CD8-positive, alpha-beta memory T cell (primary cell): ENCODE data around the gene CCNK. TPM values are rescaled to one million over a fixed set of nuclear protein-coding genes. Genes with fewer than 3 reads are reported as not detected.
A peak's percentile ranks its signal among the peaks of the same experiment; 100 is the strongest.

Experiments
- CTCF ChIA-PET: fragments of 350-600 bp; sonication (Branson Sonifier 250); formaldehyde crosslinking; loops from one replicate; lab custom pipeline; 2021; ENCODE audit warnings: antibody characterized with exemption; lab: Charles Lee
- POLR2A ChIA-PET: fragments of 350-600 bp; sonication (Branson Sonifier 250); formaldehyde crosslinking; loops from one replicate; lab custom pipeline; 2021; ENCODE audit warnings: antibody characterized with exemption; lab: Charles Lee
- DNase-seq, 5 donors: peaks; one replicate each; pipeline versions ENCODE4 v3.0.0 to v3.0.0-alpha.2; 2020 to 2022; ENCODE audit warnings: mixed read lengths in 1 of 5
- H3K27ac ChIP-seq: one replicate; pipeline ENCODE4 v1.7.0; 2013; ENCODE audit warnings: low read depth, mild to moderate bottlenecking, low read length, moderate library complexity
- H3K27me3 ChIP-seq: 2 replicates; pipeline ENCODE4 v1.7.0; 2013; ENCODE audit warnings: low read length, mild to moderate bottlenecking; ENCODE audit not compliant: insufficient read depth, poor library complexity, severe bottlenecking
- H3K36me3 ChIP-seq: 2 replicates; pipeline ENCODE4 v1.7.0; 2013; ENCODE audit warnings: mild to moderate bottlenecking, low read length, moderate library complexity; ENCODE audit not compliant: insufficient read depth
- H3K4me1 ChIP-seq: 2 replicates; pipeline ENCODE4 v1.7.0; 2013; ENCODE audit warnings: mild to moderate bottlenecking, low read length, moderate library complexity; ENCODE audit not compliant: insufficient read depth
- H3K4me3 ChIP-seq: 2 replicates; pipeline ENCODE4 v1.7.0; 2013; ENCODE audit warnings: mild to moderate bottlenecking, low read length
- H3K9me3 ChIP-seq: 2 replicates; pipeline ENCODE4 v1.7.0; 2013; ENCODE audit warnings: mild to moderate bottlenecking, low read length
- H3K27ac Mint-ChIP-seq, 8 donors: one replicate each; pipeline ENCODE4 v1.8.0; 2020 to 2021; ENCODE audit warnings: mixed read lengths in 8 of 8, mild to moderate bottlenecking in 6 of 8, inconsistent platforms in 3 of 8, moderate library complexity in 3 of 8
- H3K27me3 Mint-ChIP-seq, 2 donors: one replicate each; pipeline ENCODE4 v1.8.0; 2020 to 2021; ENCODE audit warnings: mixed read lengths in 2 of 2, mild to moderate bottlenecking in 1 of 2, moderate library complexity in 1 of 2
- H3K36me3 Mint-ChIP-seq, 3 donors: one replicate each; pipeline ENCODE4 v1.8.0; 2020 to 2021; ENCODE audit warnings: mixed read lengths in 3 of 3, inconsistent platforms in 1 of 3, mild to moderate bottlenecking in 1 of 3
- H3K4me1 Mint-ChIP-seq, 3 donors: one replicate each; pipeline ENCODE4 v1.8.0; 2020 to 2021; ENCODE audit warnings: mixed read lengths in 3 of 3, inconsistent platforms in 1 of 3, mild to moderate bottlenecking in 1 of 3
- H3K4me3 Mint-ChIP-seq, 7 donors: one replicate each; pipeline ENCODE4 v1.8.0; 2020 to 2021; ENCODE audit warnings: mixed read lengths in 7 of 7, mild to moderate bottlenecking in 6 of 7, moderate library complexity in 4 of 7, inconsistent platforms in 2 of 7
- H3K9me3 Mint-ChIP-seq, 5 donors: one replicate each; pipeline ENCODE4 v1.8.0; 2020 to 2022; ENCODE audit warnings: mixed read lengths in 5 of 5, mild to moderate bottlenecking in 3 of 5, moderate library complexity in 2 of 5, inconsistent platforms in 1 of 5
- polyA plus RNA-seq: library from polyadenylated mRNA; unstranded; fragments of 300-500 nt; fragmentation: Illumina TruSeq; gene quantifications from one replicate; pipeline ENCODE4 v1.2.3, GENCODE V29; 2021
- total RNA-seq, 2 experiments: library from RNA; stranded (reverse); gene quantifications; one replicate each; pipeline ENCODE4 v1.2.3, GENCODE V29; 2021

The CCNK gene
- total and polyA plus RNA-seq, 3 experiments from 2014 or later, result 16.4 to 115 (median 110) TPM

GRCh38 chr14:99554757-99555531 is 73.7 kb downstream of the CCNK start:
- no peak overlapping the region for H3K27ac Mint-ChIP-seq
- no peaks in the 10 kb centered on the region for H3K4me1 ChIP-seq
- H3K4me1 Mint-ChIP-seq, result peaks cover 0 to 11% (median 1%) of the 10 kb centered on the region in 3 donors
- H3K27ac ChIP-seq, result no peak overlapping the region
- DNase-seq, result no peak
- H3K9me3 ChIP-seq, result no peaks in the 10 kb centered on the region
- ChIA-PET POLR2A (no interaction called here), CTCF (no interaction called here)
- H3K27me3 Mint-ChIP-seq, result no peaks in the 10 kb centered on the region
- H3K9me3 Mint-ChIP-seq, result peaks cover 0 to 1% (median 0%) of the 10 kb centered on the region in 5 donors
- H3K4me3 Mint-ChIP-seq, result no peak overlapping the region
- no peaks in the 10 kb centered on the region for H3K36me3 ChIP-seq
- H3K36me3 Mint-ChIP-seq, result no peaks in the 10 kb centered on the region
- no peak overlapping the region for H3K4me3 ChIP-seq
- H3K27me3 ChIP-seq, result no peaks in the 10 kb centered on the region

GRCh38 chr14:99556134-99556791 is 75.1 kb downstream of the CCNK start:
- ChIA-PET CTCF (no interaction called here), POLR2A (no interaction called here)
- no peak for DNase-seq
- Histone ChIP-seq H3K4me3 (no peak overlapping the region), H3K27ac (no peak overlapping the region), H3K9me3 (no peaks in the 10 kb centered on the region), H3K27me3 (no peaks in the 10 kb centered on the region), H3K4me1 (no peaks in the 10 kb centered on the region), H3K36me3 (no peaks in the 10 kb centered on the region)
- H3K36me3 Mint-ChIP-seq, result no peaks in the 10 kb centered on the region
- H3K27me3 Mint-ChIP-seq, result no peaks in the 10 kb centered on the region
- peaks cover 0 to 1% (median 0%) of the 10 kb centered on the region in 5 donors for H3K9me3 Mint-ChIP-seq
- H3K4me3 Mint-ChIP-seq, result no peak overlapping the region
- peaks cover 0 to 7% (median 1%) of the 10 kb centered on the region in 3 donors for H3K4me1 Mint-ChIP-seq
- H3K27ac Mint-ChIP-seq, result peak overlapping the region in 1 of 8 donors; percentile 24

- no peaks in the 10 kb centered on the region for H3K27me3 ChIP-seq
- Mint-ChIP-seq H3K27ac (peak overlapping the region in 2 of 8 donors; percentile 36 to 54), H3K9me3 (peaks cover 0 to 1% (median 0%) of the 10 kb centered on the region in 5 donors), H3K27me3 (no peaks in the 10 kb centered on the region), H3K4me1 (peaks cover 0 to 10% (median 3%) of the 10 kb centered on the region in 3 donors), H3K4me3 (no peak overlapping the region), H3K36me3 (no peaks in the 10 kb centered on the region)
- ChIA-PET POLR2A (no interaction called here), CTCF (no interaction called here)
- H3K9me3 ChIP-seq, result no peaks in the 10 kb centered on the region
- H3K36me3 ChIP-seq, result no peaks in the 10 kb centered on the region
- DNase-seq, result no peak
- no peak overlapping the region for H3K27ac ChIP-seq
- H3K4me1 ChIP-seq, result no peaks in the 10 kb centered on the region
- H3K4me3 ChIP-seq, result no peak overlapping the region
These were observed 78.2 kb downstream of the CCNK start for GRCh38 chr14:99559286-99559990.

- no peaks in the 10 kb centered on the region for H3K27me3 Mint-ChIP-seq
- no peak overlapping the region for H3K4me3 Mint-ChIP-seq
- no peak overlapping the region for H3K27ac Mint-ChIP-seq
- no peaks in the 10 kb centered on the region for H3K36me3 Mint-ChIP-seq
- Histone ChIP-seq H3K27me3 (no peaks in the 10 kb centered on the region), H3K36me3 (no peaks in the 10 kb centered on the region), H3K4me3 (no peak overlapping the region), H3K27ac (no peak overlapping the region), H3K9me3 (no peaks in the 10 kb centered on the region), H3K4me1 (no peaks in the 10 kb centered on the region)
- no peak for DNase-seq
- H3K4me1 Mint-ChIP-seq, result peaks cover 0 to 10% (median 2%) of the 10 kb centered on the region in 3 donors
- CTCF ChIA-PET, result no interaction called here
- POLR2A ChIA-PET, result no interaction called here
- H3K9me3 Mint-ChIP-seq, result peaks cover 0 to 1% (median 0%) of the 10 kb centered on the region in 5 donors
These were observed 79.2 kb downstream of the CCNK start for GRCh38 chr14:99560403-99560802.

GRCh38 chr14:99560922-99561683 is 79.9 kb downstream of the CCNK start:
- Histone ChIP-seq H3K4me3 (no peak overlapping the region), H3K4me1 (no peaks in the 10 kb centered on the region), H3K27ac (no peak overlapping the region), H3K27me3 (no peaks in the 10 kb centered on the region), H3K9me3 (no peaks in the 10 kb centered on the region), H3K36me3 (no peaks in the 10 kb centered on the region)
- Mint-ChIP-seq H3K27me3 (no peaks in the 10 kb centered on the region), H3K27ac (peak overlapping the region in 1 of 8 donors; percentile 77), H3K9me3 (peaks cover 0 to 1% (median 0%) of the 10 kb centered on the region in 5 donors), H3K4me3 (no peak overlapping the region), H3K36me3 (no peaks in the 10 kb centered on the region), H3K4me1 (peaks cover 0 to 10% (median 2%) of the 10 kb centered on the region in 3 donors)
- no peak for DNase-seq
- ChIA-PET POLR2A (no interaction called here), CTCF (no interaction called here)

- Mint-ChIP-seq H3K27me3 (no peaks in the 10 kb centered on the region), H3K27ac (peak overlapping the region in 1 of 8 donors; percentile 63), H3K4me1 (peaks cover 0 to 11% (median 2%) of the 10 kb centered on the region in 3 donors), H3K36me3 (no peaks in the 10 kb centered on the region), H3K4me3 (no peak overlapping the region), H3K9me3 (peaks cover 0 to 1% (median 0%) of the 10 kb centered on the region in 5 donors)
- Histone ChIP-seq H3K9me3 (no peaks in the 10 kb centered on the region), H3K4me1 (no peaks in the 10 kb centered on the region), H3K36me3 (no peaks in the 10 kb centered on the region), H3K27me3 (no peaks in the 10 kb centered on the region), H3K27ac (no peak overlapping the region), H3K4me3 (no peak overlapping the region)
- CTCF ChIA-PET, result no interaction called here
- DNase-seq, result no peak
- POLR2A ChIA-PET, result no interaction called here
These were observed 80.7 kb downstream of the CCNK start for GRCh38 chr14:99561864-99562263.
